Skin epidermis (tissue), 12 donors: ENCODE results near the gene ECE2.
"Not testable (repeated sequence)": the region's sequence is repeated elsewhere in the genome, so short reads cannot be mapped to it uniquely, and the experiment has no call there.

ENCODE experiments used
- H3K27ac ChIP-seq, 21 experiments: fragments of 200-600 bp; sonication (generic) in 11 of 21; one replicate each; pipeline ENCODE4 v1.5.0; 2020; ENCODE audit warnings: mild to moderate bottlenecking in 3 of 21, inconsistent platforms in 2 of 21, moderate library complexity in 2 of 21
- H3K4me3 ChIP-seq, 7 experiments: fragments of 200-600 bp; sonication (generic) in 2 of 7; one replicate each; pipeline ENCODE4 v1.5.0; 2020; ENCODE audit warnings: inconsistent platforms in 2 of 7, mild to moderate bottlenecking in 2 of 7, moderate library complexity in 1 of 7

ECE2 gene

DNA sequence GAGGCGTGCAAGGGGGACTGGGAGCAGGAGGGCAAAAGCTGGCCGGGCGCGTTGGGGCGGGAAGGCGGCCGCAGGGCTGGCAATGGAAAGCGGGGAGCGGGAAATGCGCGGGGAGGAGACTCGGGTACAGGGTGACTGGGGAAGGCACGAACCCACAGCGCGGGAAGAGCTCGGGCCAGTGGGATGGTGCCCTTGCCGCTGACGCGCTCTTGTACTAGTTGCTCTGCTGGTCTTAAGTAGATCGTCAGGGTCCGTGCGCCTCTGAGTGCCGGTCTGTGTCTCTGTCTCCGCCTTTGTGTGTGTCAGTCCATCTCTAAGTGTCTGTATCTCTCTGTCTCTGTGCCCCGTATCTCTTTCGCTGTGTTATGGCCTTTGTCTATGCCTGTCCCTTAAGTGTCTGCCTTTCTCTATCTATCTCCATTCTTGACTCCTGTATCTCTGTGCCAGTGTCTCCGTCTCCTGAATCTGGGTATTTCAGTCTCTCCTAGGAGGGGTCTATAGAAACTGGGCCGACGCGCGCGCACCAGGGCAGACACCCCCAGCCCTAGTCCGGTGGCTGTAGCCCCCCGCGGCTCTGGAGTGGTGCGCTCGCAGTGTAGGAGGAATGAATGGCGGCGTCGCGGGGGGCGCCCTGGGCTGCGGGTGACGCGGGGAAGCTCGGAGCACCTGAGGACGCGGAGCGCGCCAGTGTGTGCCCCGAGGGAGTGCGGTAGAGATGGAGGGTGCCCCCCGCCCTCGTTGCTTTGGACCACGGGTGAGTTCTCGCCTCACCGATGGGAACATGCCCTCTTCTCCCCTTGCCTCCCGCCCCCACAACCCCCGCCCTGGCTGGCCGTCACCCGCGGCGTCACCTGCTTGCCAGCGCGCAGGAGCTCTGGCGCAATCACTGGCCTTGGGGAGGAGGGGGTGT is 13.7 kb upstream of the ECE2 start:
- Histone ChIP-seq H3K4me3 (peak overlapping the region; percentile 33 to 52 (median 46)), H3K27ac (no peak overlapping the region)

DNA sequence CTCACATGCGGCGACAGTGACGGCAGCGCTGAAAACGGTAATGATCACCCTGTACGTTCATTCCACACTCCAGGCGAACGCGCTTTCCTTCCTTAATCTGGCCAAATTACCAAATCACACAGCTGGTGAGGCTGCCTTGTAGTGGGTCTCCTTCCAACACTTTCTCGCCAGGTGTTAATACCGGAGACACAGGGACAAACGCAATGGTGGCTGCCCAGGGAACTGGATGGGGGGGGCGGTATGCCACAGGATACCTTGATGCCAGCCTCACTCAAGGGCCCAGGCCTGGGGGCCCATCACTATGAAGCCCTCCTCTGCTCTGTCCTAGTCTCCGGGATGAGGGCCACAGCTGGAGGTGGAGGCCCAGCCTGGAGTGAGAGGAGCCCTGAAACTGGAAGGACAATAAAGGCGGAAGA is 13.1 kb upstream of the ECE2 start:
- H3K27ac ChIP-seq = no peak overlapping the region
- peak overlapping the region in 1 of 7 experiments; percentile 35 for H3K4me3 ChIP-seq

- H3K4me3 ChIP-seq, H3K27ac ChIP-seq: not testable (repeated sequence)
Observed at GRCh38 chr3:184267249-184267648, 8.6 kb upstream of the ECE2 start.

DNA sequence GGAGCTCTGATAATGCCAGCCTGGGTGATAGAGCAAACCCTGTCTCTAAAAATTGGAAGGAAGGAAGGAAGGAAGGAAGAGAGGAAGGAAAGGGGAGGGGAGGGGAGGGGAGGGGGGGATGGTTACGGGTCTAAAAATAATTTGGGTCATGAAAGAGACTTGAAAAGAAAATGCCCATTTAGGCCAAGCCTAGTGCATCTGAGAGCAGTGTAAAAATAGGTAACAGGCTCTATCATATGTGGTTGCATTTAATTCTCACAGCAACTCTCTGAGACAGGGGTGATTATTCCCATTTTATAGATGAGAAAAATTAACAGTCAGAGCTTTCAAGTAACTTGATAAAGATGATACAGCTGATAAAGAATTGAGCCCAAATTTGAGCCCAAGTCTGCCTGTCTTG is 3.6 kb upstream of the ECE2 start:
- H3K4me3 ChIP-seq = no peak overlapping the region
- H3K27ac ChIP-seq = no peak overlapping the region

GRCh38 chr3:184275381-184275701 is 481 bp upstream of the ECE2 start:
- H3K27ac ChIP-seq = no peak overlapping the region
- no peak overlapping the region for H3K4me3 ChIP-seq

GRCh38 chr3:184277366-184277765 is 1.5 kb downstream of the ECE2 start:
- H3K4me3 ChIP-seq = no peak overlapping the region
- H3K27ac ChIP-seq = no peak overlapping the region

- H3K4me3 ChIP-seq = no peak overlapping the region
Observed at GRCh38 chr3:184282941-184283340, 7.1 kb downstream of the ECE2 start.

GRCh38 chr3:184283681-184284080 is 7.9 kb downstream of the ECE2 start:
- no peak overlapping the region for H3K4me3 ChIP-seq
- H3K27ac ChIP-seq = no peak overlapping the region

More at GRCh38 chr3:184282941-184283340, 7.1 kb downstream of the ECE2 start:
- no peak overlapping the region for H3K27ac ChIP-seq

DNA sequence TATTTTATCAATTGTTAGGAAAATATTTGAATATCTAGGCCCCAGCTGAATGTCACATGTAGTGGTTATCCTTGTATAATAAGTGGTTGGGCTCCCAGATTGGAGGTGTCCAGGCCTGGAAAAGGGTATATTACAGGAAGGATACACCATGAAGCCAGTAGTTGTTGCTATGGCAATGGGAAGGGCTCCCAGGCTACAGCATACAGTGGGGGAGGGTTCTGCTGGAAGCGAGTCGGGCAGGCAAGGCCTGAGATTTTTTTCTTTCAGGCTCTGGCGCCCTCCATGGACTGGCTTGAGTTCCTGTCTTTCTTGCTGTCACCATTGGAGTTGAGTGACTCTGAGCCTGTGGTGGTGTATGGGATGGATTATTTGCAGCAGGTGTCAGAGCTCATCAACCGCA is 8.9 kb downstream of the ECE2 start:
- Histone ChIP-seq H3K4me3 (no peak overlapping the region), H3K27ac (no peak overlapping the region)

DNA sequence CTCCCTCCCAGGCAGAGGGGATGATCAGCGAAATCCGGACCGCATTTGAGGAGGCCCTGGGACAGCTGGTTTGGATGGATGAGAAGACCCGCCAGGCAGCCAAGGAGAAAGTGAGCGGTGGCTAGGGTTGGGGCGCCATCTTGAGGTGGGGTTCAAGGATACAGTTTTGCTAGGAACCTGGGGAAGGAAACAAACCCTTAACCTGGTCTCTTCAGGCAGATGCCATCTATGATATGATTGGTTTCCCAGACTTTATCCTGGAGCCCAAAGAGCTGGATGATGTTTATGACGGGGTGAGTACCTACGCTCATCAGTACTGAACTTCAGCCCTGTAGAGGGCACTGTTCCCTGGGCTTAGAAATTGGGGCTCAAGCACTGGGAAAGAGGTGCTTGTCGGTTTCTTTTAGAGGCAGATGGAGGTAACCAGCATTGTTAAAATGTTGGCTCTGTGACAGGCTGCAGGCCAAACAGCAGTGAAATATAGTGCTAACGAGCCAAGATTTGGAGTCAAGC is 13.7 kb downstream of the ECE2 start:
- Histone ChIP-seq H3K4me3 (no peak overlapping the region), H3K27ac (no peak overlapping the region)

DNA sequence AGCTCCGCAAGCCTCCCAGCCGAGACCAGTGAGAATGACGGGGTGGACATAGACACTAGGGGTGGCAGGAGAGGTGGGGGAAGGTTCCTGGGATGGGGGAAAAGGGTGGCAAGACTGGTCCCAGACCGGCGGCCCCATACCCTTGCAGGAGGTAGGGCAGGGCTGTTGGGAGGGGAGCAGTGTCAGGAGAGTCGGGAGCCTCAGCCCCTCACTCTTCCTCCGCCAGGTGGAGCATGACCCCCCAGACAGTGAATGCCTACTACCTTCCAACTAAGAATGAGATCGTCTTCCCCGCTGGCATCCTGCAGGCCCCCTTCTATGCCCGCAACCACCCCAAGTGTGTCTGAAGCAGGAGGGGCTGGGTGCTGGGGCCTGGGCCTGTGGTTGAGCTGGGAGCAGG is 14.5 kb downstream of the ECE2 start:
- no peak overlapping the region for H3K4me3 ChIP-seq
- H3K27ac ChIP-seq = no peak overlapping the region

DNA sequence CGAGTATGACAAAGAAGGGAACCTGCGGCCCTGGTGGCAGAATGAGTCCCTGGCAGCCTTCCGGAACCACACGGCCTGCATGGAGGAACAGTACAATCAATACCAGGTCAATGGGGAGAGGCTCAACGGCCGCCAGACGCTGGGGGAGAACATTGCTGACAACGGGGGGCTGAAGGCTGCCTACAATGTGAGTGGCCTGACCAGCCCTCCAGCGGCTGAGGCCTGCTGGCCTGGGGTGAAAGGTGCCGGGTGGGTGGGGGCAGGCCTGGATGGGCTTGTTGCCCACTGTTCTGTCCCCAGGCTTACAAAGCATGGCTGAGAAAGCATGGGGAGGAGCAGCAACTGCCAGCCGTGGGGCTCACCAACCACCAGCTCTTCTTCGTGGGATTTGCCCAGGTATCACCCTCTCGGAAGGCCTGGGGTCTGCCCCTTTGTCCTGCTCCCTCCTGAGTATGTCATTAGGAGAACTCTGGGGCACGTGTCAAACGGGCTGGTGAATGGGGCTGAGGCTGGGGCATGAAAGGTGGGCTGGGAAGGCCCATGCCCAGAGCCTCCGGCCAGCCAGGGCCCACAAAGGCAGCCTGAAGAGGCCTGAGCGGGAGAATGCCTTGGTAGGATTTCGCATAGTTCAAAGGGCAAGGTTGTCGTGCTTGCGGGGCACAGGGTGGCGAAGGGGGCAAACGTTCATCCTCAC is 15.4 kb downstream of the ECE2 start:
- Histone ChIP-seq H3K27ac (no peak overlapping the region), H3K4me3 (no peak overlapping the region)

GRCh38 chr3:184291738-184292445 is 16.1 kb downstream of the ECE2 start:
- H3K27ac ChIP-seq = no peak overlapping the region
- no peak overlapping the region for H3K4me3 ChIP-seq

DNA sequence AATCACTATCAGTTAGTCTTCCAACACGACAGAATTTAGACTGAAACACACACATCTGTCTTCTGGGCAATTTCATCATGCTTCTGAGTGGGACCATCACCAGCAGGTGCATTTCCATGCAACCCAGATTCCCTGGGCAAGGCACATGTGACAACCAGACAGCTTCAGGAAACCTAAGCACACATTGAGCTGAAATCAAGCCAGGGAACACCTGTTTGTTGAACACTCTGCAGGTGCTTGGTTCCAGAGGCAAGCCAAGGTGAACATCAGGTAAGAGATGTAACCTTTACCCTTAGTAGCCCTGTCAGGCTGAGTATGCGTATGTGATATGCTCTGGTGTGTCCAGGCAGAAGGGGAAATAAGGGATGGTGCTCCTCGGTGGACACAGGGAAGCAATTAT is 19.9 kb downstream of the ECE2 start:
- Histone ChIP-seq H3K27ac (no peak overlapping the region), H3K4me3 (no peak overlapping the region)

DNA sequence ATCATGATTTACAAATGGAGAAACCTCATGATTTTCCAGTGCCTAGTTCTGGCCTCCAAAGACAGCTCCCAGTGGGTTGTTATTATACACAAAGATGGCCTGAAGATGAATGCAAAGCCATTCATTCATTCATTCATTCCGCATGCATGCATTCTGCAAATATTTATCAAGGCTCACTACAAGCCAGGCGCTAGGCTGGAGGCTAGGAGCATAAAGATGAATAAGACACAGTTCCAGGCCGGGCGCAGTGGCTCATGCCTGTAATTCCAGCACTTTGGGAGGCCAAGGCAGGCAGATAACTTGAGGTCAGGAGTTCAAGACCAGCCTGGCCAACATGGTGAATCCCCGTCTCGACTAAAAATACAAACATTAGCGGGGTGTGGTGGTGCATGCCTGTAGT is 20.8 kb downstream of the ECE2 start:
- no peak overlapping the region for H3K4me3 ChIP-seq
- no peak overlapping the region for H3K27ac ChIP-seq

GRCh38 chr3:184298759-184299487 is 23.1 kb downstream of the ECE2 start, which contains the start of gene PSMD2:
Gene PSMD2, plus strand, starts transcription at chr3:184299241. Its CDS starts 26 bp downstream, at chr3:184299267.
- Histone ChIP-seq H3K27ac (peak within 1 kb of the TSS; percentile 15 to 92 (median 86)), H3K4me3 (peak within 1 kb of the TSS; percentile 71 to 95 (median 87))

DNA sequence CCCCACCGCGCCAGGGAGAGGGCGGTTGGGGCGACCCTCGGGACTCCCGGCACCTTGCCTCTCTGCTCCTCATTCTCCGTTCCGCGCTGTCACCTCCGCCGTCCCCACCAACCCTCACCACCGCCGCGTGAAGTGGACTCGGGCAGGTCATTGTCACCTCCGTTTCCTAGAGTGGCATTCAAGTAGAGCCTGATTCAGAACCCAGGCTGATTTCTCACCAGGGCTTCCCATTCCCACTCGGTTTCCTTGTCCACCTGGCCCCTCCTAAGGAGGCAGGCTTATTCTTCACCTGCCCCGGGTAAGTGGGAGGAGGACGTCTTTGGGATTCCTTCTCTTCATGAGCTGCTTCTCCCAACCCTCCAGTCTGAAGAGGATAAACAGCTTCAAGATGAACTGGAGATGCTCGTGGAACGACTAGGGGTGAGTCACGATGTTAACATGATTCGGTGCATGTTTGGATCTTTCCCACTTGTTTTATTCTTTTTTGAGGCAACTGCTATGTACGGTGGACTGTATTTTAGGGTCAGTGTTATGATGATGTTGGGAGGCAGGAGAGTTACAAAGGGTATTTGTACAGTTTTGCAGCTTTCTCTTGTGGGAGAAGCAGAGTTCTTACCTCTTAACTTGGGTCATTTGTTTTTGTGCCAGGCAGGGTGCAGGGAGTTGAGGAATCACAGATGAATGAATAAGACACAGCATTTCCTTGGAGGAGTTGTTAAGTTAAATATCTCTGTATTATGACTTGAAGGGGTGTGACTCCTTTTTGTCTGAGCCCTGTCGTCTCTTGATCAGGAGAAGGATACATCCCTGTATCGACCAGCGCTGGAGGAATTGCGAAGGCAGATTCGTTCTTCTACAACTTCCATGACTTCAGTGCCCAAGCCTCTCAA is 23.9 kb downstream of the ECE2 start:
- Histone ChIP-seq H3K27ac (peak overlapping the region; percentile 15 to 92 (median 84)), H3K4me3 (peak overlapping the region; percentile 71 to 95 (median 87))

- Histone ChIP-seq H3K4me3 (peak overlapping the region in 6 of 7 experiments; percentile 71 to 95 (median 88)), H3K27ac (peak overlapping the region in 6 of 21 experiments; percentile 78 to 90 (median 84))
Observed at GRCh38 chr3:184300378-184300720, 24.5 kb downstream of the ECE2 start.

DNA sequence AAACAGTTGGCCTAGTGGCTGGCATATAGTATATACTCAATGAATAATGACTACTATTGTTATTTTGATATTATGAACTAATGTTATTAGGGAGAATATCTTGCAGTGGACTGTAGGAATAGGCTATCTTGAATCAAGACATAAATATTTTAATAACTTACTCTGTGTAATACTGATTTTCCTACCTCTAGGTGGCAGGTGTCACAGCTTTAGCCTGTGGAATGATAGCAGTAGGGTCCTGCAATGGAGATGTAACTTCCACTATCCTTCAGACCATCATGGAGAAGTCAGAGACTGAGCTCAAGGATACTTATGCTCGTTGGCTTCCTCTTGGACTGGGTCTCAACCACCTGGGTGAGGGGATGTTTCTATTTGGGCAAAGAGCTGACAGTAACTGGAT is 29.8 kb downstream of the ECE2 start:
- no peak overlapping the region for H3K27ac ChIP-seq
- no peak overlapping the region for H3K4me3 ChIP-seq
